MM.1S (cell line): ENCODE data around the gene CHST11.

Experiments
- DNase-seq: peaks from one replicate; pipeline ENCODE4 v3.0.0-alpha.2; 2015
- H2AFZ ChIP-seq: fragments of 300-600 bp; sonication (generic); 2 replicates; pipeline ENCODE4 v1.6.0; 2016; ENCODE audit warnings: antibody characterized with exemption, low read length
- H3F3A ChIP-seq: fragments of 300-600 bp; sonication (generic); 2 replicates; pipeline ENCODE4 v1.6.1; 2016; ENCODE audit warnings: mild to moderate bottlenecking, antibody characterized with exemption, low read length, moderate library complexity, mixed read lengths; ENCODE audit not compliant: insufficient read depth
- H3K27ac ChIP-seq: fragments of 300-600 bp; sonication (generic); 2 replicates; pipeline ENCODE4 v1.5.1; 2016; ENCODE audit warnings: mild to moderate bottlenecking, low read length
- H3K27me3 ChIP-seq: fragments of 300-600 bp; sonication (generic); replicated peaks from 2 replicates; pipeline ENCODE4 v1.6.0; 2016; ENCODE audit warnings: low read length; ENCODE audit not compliant: insufficient read depth
- H3K36me3 ChIP-seq: fragments of 300-600 bp; sonication (generic); replicated peaks from 2 replicates; pipeline ENCODE4 v1.6.1; 2016; ENCODE audit warnings: mild to moderate bottlenecking, low read length, mixed read lengths; ENCODE audit not compliant: insufficient read depth
- H3K4me1 ChIP-seq: fragments of 300-600 bp; sonication (generic); 2 replicates; pipeline ENCODE4 v1.6.1; 2016; ENCODE audit warnings: low read length, mixed read lengths
- H3K4me2 ChIP-seq: fragments of 300-600 bp; sonication (generic); 2 replicates; pipeline ENCODE4 v1.6.0; 2016; ENCODE audit warnings: low read depth, low read length
- H3K4me3 ChIP-seq: fragments of 300-600 bp; sonication (generic); 2 replicates; pipeline ENCODE4 v1.5.1; 2016; ENCODE audit warnings: low read length, mixed read lengths
- H3K79me2 ChIP-seq: fragments of 300-600 bp; sonication (generic); 2 replicates; pipeline ENCODE4 v1.6.1; 2016; ENCODE audit warnings: mixed run types, low read length, mixed read lengths
- H3K9ac ChIP-seq: fragments of 300-600 bp; sonication (generic); 2 replicates; pipeline ENCODE4 v1.6.1; 2016; ENCODE audit warnings: low read length, mixed read lengths
- H3K9me2 ChIP-seq: fragments of 300-600 bp; sonication (generic); replicated peaks from 2 replicates; pipeline ENCODE4 v1.6.1; 2016; ENCODE audit warnings: mild to moderate bottlenecking, low read length, mixed read lengths; ENCODE audit not compliant: insufficient read depth
- H3K9me3 ChIP-seq: fragments of 300-600 bp; sonication (generic); replicated peaks from 2 replicates; pipeline ENCODE4 v1.6.1; 2016; ENCODE audit warnings: mild to moderate bottlenecking, low read length, mixed read lengths; ENCODE audit not compliant: insufficient read depth
- H4K20me1 ChIP-seq: fragments of 300-600 bp; sonication (generic); 2 replicates; pipeline ENCODE4 v1.6.1; 2016; ENCODE audit warnings: mild to moderate bottlenecking, low read length, moderate library complexity, mixed read lengths; ENCODE audit not compliant: insufficient read depth
- CTCF ChIP-seq: fragments of 300-600 bp; sonication (generic); IDR thresholded peaks from 2 replicates; pipeline ENCODE4 v1.5.1; 2016; ENCODE audit warnings: antibody characterized with exemption, low read length, mixed read lengths
- EZH2 ChIP-seq: fragments of 300-600 bp; sonication (generic); optimal IDR thresholded peaks from 2 replicates; pipeline ENCODE3; 2017; ENCODE audit warnings: low read depth, mild to moderate bottlenecking, antibody characterized with exemption, low read length, mixed read lengths
- EZH2phosphoT487 ChIP-seq: fragments of 300-600 bp; sonication (generic); IDR thresholded peaks from 2 replicates; pipeline ENCODE4 v1.6.1; 2018; ENCODE audit warnings: antibody characterized with exemption, low read length

CHST11 gene

DNA sequence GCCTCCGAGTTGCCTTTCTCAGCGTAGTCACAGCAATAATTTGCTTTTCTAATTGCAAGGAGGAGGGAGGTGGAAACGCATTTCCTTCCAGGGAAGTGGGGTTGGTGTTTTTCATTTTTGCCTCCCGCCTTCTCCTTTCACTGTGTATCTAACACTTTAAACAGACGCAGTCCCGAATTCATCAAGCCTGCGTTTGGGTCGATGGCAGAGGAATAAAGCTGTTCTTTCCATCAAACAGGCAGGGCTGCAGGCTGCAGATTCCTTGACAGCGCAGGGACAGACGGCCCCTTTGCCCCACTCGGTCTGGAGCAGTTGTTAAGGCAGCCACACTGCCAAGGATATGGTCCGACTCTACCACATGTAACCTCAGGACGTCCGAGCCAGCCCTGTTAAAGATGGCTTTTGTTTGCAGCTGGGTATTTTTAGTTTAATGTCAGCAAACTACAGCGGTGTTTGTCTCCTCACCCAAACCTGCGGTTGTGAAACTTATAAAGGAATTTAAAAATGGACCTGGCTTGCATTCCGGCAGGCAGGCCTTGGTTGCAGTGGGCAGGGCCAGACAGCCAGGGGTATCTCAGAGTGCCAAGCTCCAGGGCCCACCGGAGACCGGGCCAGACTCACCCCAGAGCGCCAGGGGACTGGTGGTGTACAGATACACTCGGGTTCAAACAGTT, 2.1 kb downstream of the CHST11 start:
- DNase-seq = peak; percentile 81
- H3K36me3 ChIP-seq = no peaks in the 10 kb centered on the region
- peaks cover 67% of the 10 kb centered on the region for H3K79me2 ChIP-seq
- no peaks in the 10 kb centered on the region for H4K20me1 ChIP-seq
- peaks cover 39% of the 10 kb centered on the region for H3K4me1 ChIP-seq
- H3K27ac ChIP-seq = peak overlapping the region; percentile 91
- peak overlapping the region; percentile 91 for H3K4me3 ChIP-seq
- peaks cover 39% of the 10 kb centered on the region for H3F3A ChIP-seq
- H3K9me3 ChIP-seq = no peaks in the 10 kb centered on the region
- H3K9me2 ChIP-seq = no peaks in the 10 kb centered on the region
- peak overlapping the region; percentile 79 for H2AFZ ChIP-seq
- H3K27me3 ChIP-seq = no peaks in the 10 kb centered on the region
- no peak for TF ChIP-seq EZH2
- no peak for TF ChIP-seq CTCF
- TF ChIP-seq EZH2phosphoT487 = no peak
- H3K4me2 ChIP-seq = peak overlapping the region; percentile 95
- H3K9ac ChIP-seq = peak overlapping the region; percentile 81

DNA sequence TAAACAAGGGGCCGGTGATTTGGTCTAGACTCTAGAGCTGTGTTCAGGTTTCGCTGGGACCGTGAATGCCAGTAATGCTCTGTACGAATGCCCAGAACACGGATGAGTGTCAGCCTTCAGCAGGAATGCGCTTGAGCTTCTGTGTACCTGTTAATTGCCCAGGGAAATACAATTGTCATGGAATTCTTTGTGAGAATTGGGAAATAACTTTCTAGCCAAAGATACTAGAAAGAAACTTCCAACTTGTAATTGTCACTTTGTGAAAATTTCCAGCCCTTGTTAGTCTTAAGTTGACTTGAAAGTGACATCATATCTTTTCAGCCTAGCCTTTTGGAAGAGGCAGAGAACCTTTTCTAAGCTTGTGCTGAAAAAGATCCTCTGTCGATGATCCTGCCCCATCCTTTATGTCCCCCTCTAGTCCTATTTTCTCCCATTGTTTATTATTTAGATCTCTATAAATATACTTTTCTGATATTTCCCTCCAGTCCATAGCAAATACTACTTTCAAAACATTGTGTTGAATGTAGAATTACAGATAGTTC, 2.7 kb downstream of the CHST11 start:
- Histone ChIP-seq H3K79me2 (peaks cover 73% of the 10 kb centered on the region), H3K9me2 (no peaks in the 10 kb centered on the region), H3K9me3 (no peaks in the 10 kb centered on the region), H2AFZ (peak overlapping the region; percentile 79), H3K27ac (peak overlapping the region; percentile 91), H3K9ac (peak overlapping the region; percentile 81), H4K20me1 (no peaks in the 10 kb centered on the region), H3K4me3 (peak overlapping the region; percentile 91), H3K4me2 (peak overlapping the region; percentile 95), H3F3A (peaks cover 39% of the 10 kb centered on the region), H3K36me3 (no peaks in the 10 kb centered on the region), H3K4me1 (peaks cover 39% of the 10 kb centered on the region), H3K27me3 (no peaks in the 10 kb centered on the region)
- no peak for DNase-seq
- TF ChIP-seq CTCF = no peak
- TF ChIP-seq EZH2phosphoT487 = no peak
- TF ChIP-seq EZH2 = no peak

- Histone ChIP-seq H2AFZ (no peak overlapping the region), H3K4me2 (peak overlapping the region; percentile 95), H4K20me1 (no peaks in the 10 kb centered on the region), H3K79me2 (peaks cover 80% of the 10 kb centered on the region), H3K9ac (peak overlapping the region; percentile 81; the same call in 1 of the 2 replicates), H3K9me2 (no peaks in the 10 kb centered on the region), H3K36me3 (no peaks in the 10 kb centered on the region), H3K4me3 (peak overlapping the region; percentile 91), H3K4me1 (peaks cover 39% of the 10 kb centered on the region), H3K27me3 (no peaks in the 10 kb centered on the region), H3K27ac (peak overlapping the region; percentile 91; the same call in 1 of the 2 replicates), H3F3A (peaks cover 39% of the 10 kb centered on the region), H3K9me3 (no peaks in the 10 kb centered on the region)
- TF ChIP-seq EZH2 (no peak), CTCF (no peak)
- DNase-seq = no peak
Observed at GRCh38 chr12:104460041-104460719, 3.4 kb downstream of the CHST11 start.
